DND-41 (cell line): ENCODE results near the gene HLA-E.
A peak's percentile ranks its signal among the peaks of the same experiment; 100 is the strongest.

ENCODE experiments used
- ATAC-seq: fragments of 200-7000 bp; cut with Tn5 transposase; 3 replicates; pipeline ENCODE4 v1.9.1; 2021; ENCODE audit warnings: low read depth; ENCODE audit not compliant: insufficient read depth
- DNase-seq: peaks from one replicate; pipeline ENCODE4 v3.0.0-alpha.2; 2020
- H2AFZ ChIP-seq: 2 replicates; pipeline ENCODE4 v1.6.0; 2012; ENCODE audit warnings: low read depth, low read length
- H3K27ac ChIP-seq: 2 replicates; pipeline ENCODE4 v1.5.1; 2012; ENCODE audit warnings: low read length, inconsistent platforms
- H3K27me3 ChIP-seq: fragments of 200-600 bp; sonication (generic); 2 replicates; pipeline ENCODE4 v1.6.0; 2012; ENCODE audit warnings: low read length, mild to moderate bottlenecking, inconsistent platforms; ENCODE audit not compliant: insufficient read depth, poor library complexity
- H3K36me3 ChIP-seq: 2 replicates; pipeline ENCODE4 v1.5.1; 2012; ENCODE audit warnings: low read length, inconsistent platforms; ENCODE audit not compliant: insufficient read depth
- H3K4me1 ChIP-seq: 2 replicates; pipeline ENCODE4 v1.5.1; 2012; ENCODE audit warnings: mild to moderate bottlenecking, low read length; ENCODE audit not compliant: insufficient read depth
- H3K4me2 ChIP-seq: 2 replicates; pipeline ENCODE4 v1.6.0; 2012; ENCODE audit warnings: mild to moderate bottlenecking, moderate library complexity, low read length, inconsistent platforms; ENCODE audit not compliant: insufficient read depth
- H3K4me3 ChIP-seq, 2 experiments: fragments of 200-600 bp in 1 of 2; shearing (Covaris generic) in 1 of 2; 2 replicates each; pipeline ENCODE4 v1.5.1; 2012 to 2016; ENCODE audit warnings: inconsistent platforms in 2 of 2, low read length in 2 of 2, mild to moderate bottlenecking in 2 of 2, low read depth in 1 of 2, moderate library complexity in 1 of 2
- H3K79me2 ChIP-seq: 2 replicates; pipeline ENCODE4 v1.6.0; 2012; ENCODE audit warnings: low read length, inconsistent platforms; ENCODE audit not compliant: insufficient read depth
- H3K9ac ChIP-seq: 2 replicates; pipeline ENCODE4 v1.6.0; 2012; ENCODE audit warnings: low read depth, mild to moderate bottlenecking, inconsistent platforms, low read length, moderate library complexity
- H3K9me3 ChIP-seq: 2 replicates; pipeline ENCODE4 v1.5.1; 2012; ENCODE audit warnings: low read length, moderate library complexity, mild to moderate bottlenecking, inconsistent platforms; ENCODE audit not compliant: insufficient read depth, severe bottlenecking
- H4K20me1 ChIP-seq: 2 replicates; pipeline ENCODE4 v1.6.0; 2012; ENCODE audit warnings: low read length; ENCODE audit not compliant: insufficient read depth
- EZH2 ChIP-seq: IDR thresholded peaks from 3 replicates; pipeline ENCODE4 v1.6.1; 2012; ENCODE audit warnings: borderline replicate concordance, low read depth, mild to moderate bottlenecking, moderate library complexity, low read length, inconsistent platforms; ENCODE audit not compliant: severe bottlenecking
- TF ChIP-seq, protein P1 (sequence below): IDR thresholded peaks from 2 replicates; pipeline ENCODE4 v1.5.1; 2012; ENCODE audit warnings: borderline replicate concordance, low read length, moderate library complexity, mild to moderate bottlenecking; ENCODE audit not compliant: poor library complexity, severe bottlenecking; ENCODE audit errors: extremely low read depth

HLA-E gene

DNA sequence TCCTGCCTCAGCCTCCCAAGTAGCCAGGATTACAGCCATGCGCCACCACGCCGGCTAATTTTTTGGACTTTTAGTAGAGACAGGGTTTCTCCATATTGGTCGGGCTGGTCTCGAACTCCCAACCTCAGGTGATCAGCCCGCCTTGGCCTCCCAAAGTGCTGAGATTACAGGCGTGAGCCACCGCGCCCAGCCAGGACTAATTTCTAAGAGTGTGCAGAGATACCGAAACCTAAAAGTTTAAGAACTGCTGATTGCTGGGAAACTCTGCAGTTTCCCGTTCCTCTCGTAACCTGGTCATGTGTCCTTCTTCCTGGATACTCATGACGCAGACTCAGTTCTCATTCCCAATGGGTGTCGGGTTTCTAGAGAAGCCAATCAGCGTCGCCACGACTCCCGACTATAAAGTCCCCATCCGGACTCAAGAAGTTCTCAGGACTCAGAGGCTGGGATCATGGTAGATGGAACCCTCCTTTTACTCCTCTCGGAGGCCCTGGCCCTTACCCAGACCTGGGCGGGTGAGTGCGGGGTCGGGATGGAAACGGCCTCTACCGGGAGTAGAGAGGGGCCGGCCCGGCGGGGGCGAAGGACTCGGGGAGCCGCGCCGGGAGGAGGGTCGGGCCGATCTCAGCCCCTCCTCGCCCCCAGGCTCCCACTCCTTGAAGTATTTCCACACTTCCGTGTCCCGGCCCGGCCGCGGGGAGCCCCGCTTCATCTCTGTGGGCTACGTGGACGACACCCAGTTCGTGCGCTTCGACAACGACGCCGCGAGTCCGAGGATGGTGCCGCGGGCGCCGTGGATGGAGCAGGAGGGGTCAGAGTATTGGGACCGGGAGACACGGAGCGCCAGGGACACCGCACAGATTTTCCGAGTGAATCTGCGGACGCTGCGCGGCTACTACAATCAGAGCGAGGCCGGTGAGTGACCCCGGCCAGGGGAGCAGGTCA lies at the start of gene HLA-E:
Gene HLA-E, plus strand, starts transcription at position 429 of the 945 bp plus-strand sequence. Its CDS starts 23 bp downstream, at position 452.
- Histone ChIP-seq H3K27me3 (no peaks in the 10 kb centered on the region), H3K4me1 (peaks cover 25% of the 10 kb centered on the region), H3K27ac (peak within 1 kb of the TSS; percentile 89), H2AFZ (peak within 1 kb of the TSS; percentile 72), H3K79me2 (peaks cover 23% of the 10 kb centered on the region), H3K9ac (peak within 1 kb of the TSS; percentile 85), H3K36me3 (peaks cover 36% of the 10 kb centered on the region), H4K20me1 (peaks cover 25% of the 10 kb centered on the region), H3K4me3 (peak within 1 kb of the TSS; percentile 78 to 91; a peak in 3 of 4 replicates), H3K9me3 (no peaks in the 10 kb centered on the region), H3K4me2 (peak within 1 kb of the TSS; percentile 88)
- DNase-seq = peak; percentile 94
- TF ChIP-seq, protein P1, sequence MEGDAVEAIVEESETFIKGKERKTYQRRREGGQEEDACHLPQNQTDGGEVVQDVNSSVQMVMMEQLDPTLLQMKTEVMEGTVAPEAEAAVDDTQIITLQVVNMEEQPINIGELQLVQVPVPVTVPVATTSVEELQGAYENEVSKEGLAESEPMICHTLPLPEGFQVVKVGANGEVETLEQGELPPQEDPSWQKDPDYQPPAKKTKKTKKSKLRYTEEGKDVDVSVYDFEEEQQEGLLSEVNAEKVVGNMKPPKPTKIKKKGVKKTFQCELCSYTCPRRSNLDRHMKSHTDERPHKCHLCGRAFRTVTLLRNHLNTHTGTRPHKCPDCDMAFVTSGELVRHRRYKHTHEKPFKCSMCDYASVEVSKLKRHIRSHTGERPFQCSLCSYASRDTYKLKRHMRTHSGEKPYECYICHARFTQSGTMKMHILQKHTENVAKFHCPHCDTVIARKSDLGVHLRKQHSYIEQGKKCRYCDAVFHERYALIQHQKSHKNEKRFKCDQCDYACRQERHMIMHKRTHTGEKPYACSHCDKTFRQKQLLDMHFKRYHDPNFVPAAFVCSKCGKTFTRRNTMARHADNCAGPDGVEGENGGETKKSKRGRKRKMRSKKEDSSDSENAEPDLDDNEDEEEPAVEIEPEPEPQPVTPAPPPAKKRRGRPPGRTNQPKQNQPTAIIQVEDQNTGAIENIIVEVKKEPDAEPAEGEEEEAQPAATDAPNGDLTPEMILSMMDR = peak; percentile 8
- no peak for TF ChIP-seq EZH2
- peak; percentile 93 for ATAC-seq

DNA sequence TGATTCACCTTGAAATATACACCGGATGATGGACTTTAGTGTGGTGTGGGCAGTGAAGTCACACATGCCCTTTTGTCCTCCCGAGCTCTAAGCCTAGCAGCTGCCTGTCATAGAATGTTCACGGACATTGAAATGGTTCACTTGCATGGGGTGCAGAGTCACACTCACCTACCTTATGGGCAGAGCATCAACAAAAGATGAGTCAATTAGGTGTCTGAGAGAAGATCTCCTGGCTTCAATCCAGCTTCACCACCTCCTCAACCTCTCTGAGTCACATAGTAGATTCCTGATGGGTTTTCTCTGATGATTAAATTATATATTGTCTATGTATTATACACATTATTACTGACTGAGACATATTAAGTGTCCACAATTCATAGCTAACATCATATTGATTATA lies 48.1 kb upstream of the HLA-E start:
- Histone ChIP-seq H3K4me3 (no peak overlapping the region), H3K4me2 (no peak overlapping the region), H3K36me3 (no peaks in the 10 kb centered on the region), H4K20me1 (0 out of 2 replicates have a peak, but pooled peaks cover 5% of the 10 kb centered on the region), H3K27me3 (peaks cover 83% of the 10 kb centered on the region), H3K27ac (no peak overlapping the region), H2AFZ (no peak overlapping the region), H3K9me3 (no peaks in the 10 kb centered on the region), H3K4me1 (no peaks in the 10 kb centered on the region), H3K9ac (no peak overlapping the region), H3K79me2 (no peaks in the 10 kb centered on the region)
- TF ChIP-seq, protein P1 = no peak
- TF ChIP-seq EZH2 = no peak
- DNase-seq (no peak), ATAC-seq (no peak)

DNA sequence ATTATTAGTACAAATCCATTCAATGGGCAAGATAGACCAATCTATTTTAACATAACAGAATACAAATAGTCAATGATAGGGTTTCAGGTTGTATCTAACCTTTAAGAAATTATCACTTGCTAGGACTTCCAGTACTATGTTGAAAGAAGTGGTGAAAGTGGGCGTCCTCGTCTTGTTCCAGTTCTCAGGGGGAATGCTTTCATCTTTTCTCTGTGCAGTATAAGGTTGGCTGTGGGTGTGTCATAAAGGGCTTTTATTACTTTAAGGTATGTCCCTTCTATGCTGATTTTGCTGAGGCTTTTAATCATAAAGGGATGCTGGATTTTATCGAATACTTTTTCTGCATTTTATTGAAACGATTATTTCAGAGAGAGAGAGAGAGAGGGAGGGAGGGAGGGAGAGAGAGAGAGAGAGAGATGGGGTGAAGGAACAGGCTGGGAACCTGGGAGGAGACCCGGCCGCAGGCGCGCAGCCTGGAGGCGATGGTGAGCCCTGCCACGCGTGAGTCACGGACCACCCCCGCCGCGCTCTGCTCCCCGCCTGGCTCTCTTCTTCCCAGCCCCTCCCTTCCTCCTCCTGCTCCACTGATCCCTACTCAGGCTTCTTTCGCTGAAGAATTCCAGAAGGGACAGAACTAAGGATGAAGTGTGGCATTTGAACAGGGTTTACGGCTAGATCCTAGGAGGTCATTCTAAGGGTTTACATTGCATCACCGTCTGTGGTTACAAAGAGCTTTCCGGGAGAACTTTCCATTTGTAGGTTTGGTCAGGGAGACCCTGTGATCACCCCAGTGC lies 45.5 kb upstream of the HLA-E start:
- H3K4me2 ChIP-seq = no peak overlapping the region
- TF ChIP-seq EZH2 = no peak
- TF ChIP-seq, protein P1 = no peak
- no peak overlapping the region for H3K4me3 ChIP-seq
- H3K79me2 ChIP-seq = no peaks in the 10 kb centered on the region
- ATAC-seq (no peak), DNase-seq (no peak)
- no peak overlapping the region for H2AFZ ChIP-seq
- no peaks in the 10 kb centered on the region for H3K9me3 ChIP-seq
- H3K9ac ChIP-seq = no peak overlapping the region
- H3K27me3 ChIP-seq = peaks cover 88% of the 10 kb centered on the region
- H4K20me1 ChIP-seq = peaks cover 18% of the 10 kb centered on the region
- no peaks in the 10 kb centered on the region for H3K4me1 ChIP-seq
- H3K36me3 ChIP-seq = no peaks in the 10 kb centered on the region
- H3K27ac ChIP-seq = no peak overlapping the region
